CD14-positive monocyte (primary cell): ENCODE results near the gene ADAMTS8. TPM values are rescaled to one million over a fixed set of nuclear protein-coding genes. Genes with fewer than 3 reads are reported as not detected.

Experiments used
- DNase-seq, 3 donors: peaks; one replicate each; pipeline ENCODE4 v3.0.0-alpha.2; 2011 to 2022
- H2AFZ ChIP-seq: 2 replicates; pipeline ENCODE4 v1.6.0; 2012; ENCODE audit warnings: mild to moderate bottlenecking, low read depth, low read length, inconsistent platforms; ENCODE audit not compliant: insufficient read depth, poor library complexity, severe bottlenecking
- H3K27ac ChIP-seq, 2 donors: 1 replicate in 1 of 2; 2 replicates in 1 of 2; pipeline ENCODE4 v1.5.1; 2012 to 2013; ENCODE audit warnings: low read length in 2 of 2, control low read depth in 1 of 2, inconsistent platforms in 1 of 2, low read depth in 1 of 2, mild to moderate bottlenecking in 1 of 2
- H3K27me3 ChIP-seq, 2 donors: one replicate each; pipeline versions ENCODE4 v1.6.0 to v1.6.1; 2011 to 2013; ENCODE audit warnings: low read length in 2 of 2; ENCODE audit not compliant: control insufficient read depth in 2 of 2, insufficient read depth in 2 of 2
- H3K36me3 ChIP-seq, 2 donors: replicated peaks in 1 of 2; 1 replicate in 1 of 2; 2 replicates in 1 of 2; pipeline versions ENCODE4 v1.5.1 to v1.6.1; 2012 to 2013; ENCODE audit warnings: low read length in 2 of 2, control low read depth in 1 of 2, inconsistent platforms in 1 of 2, mild to moderate bottlenecking in 1 of 2; ENCODE audit not compliant: insufficient read depth in 2 of 2, control insufficient read depth in 1 of 2
- H3K4me1 ChIP-seq, 2 donors: 1 replicate in 1 of 2; 2 replicates in 1 of 2; pipeline versions ENCODE4 v1.5.1 to v1.6.1; 2012 to 2013; ENCODE audit warnings: low read length in 2 of 2, control low read depth in 1 of 2, inconsistent platforms in 1 of 2, mild to moderate bottlenecking in 1 of 2, moderate library complexity in 1 of 2; ENCODE audit not compliant: insufficient read depth in 2 of 2, control insufficient read depth in 1 of 2
- H3K4me2 ChIP-seq: replicated peaks from 2 replicates; pipeline ENCODE3; 2012; ENCODE audit warnings: low read length, moderate library complexity, mild to moderate bottlenecking; ENCODE audit not compliant: poor library complexity, severe bottlenecking; ENCODE audit errors: extremely low read depth
- H3K4me3 ChIP-seq, 3 experiments: fragments of 200-600 bp in 1 of 3; sonication (generic) in 1 of 3; replicated peaks in 1 of 3; 1 replicate in 2 of 3; 2 replicates in 1 of 3; pipeline ENCODE4 v1.5.1; 2011 to 2013; ENCODE audit warnings: low read length in 3 of 3, mild to moderate bottlenecking in 3 of 3, control low read depth in 2 of 3, low read depth in 2 of 3, inconsistent platforms in 1 of 3, moderate library complexity in 1 of 3
- H3K79me2 ChIP-seq: 2 replicates; pipeline ENCODE4 v1.6.0; 2012; ENCODE audit warnings: mild to moderate bottlenecking, control low read depth, inconsistent platforms, low read length, moderate library complexity; ENCODE audit not compliant: insufficient read depth
- H3K9ac ChIP-seq: 2 replicates; pipeline ENCODE4 v1.6.0; 2017; ENCODE audit warnings: low read length, mild to moderate bottlenecking; ENCODE audit not compliant: insufficient read depth, poor library complexity, severe bottlenecking
- H3K9me3 ChIP-seq, 2 donors: replicated peaks in 1 of 2; 1 replicate in 1 of 2; 2 replicates in 1 of 2; pipeline versions ENCODE4 v1.5.1 to v1.6.1; 2012 to 2013; ENCODE audit warnings: low read length in 2 of 2, control low read depth in 1 of 2; ENCODE audit not compliant: control insufficient read depth in 1 of 2, insufficient read depth in 1 of 2
- H4K20me1 ChIP-seq: 2 replicates; pipeline ENCODE4 v1.6.0; 2012; ENCODE audit warnings: mild to moderate bottlenecking, low read length, control low read depth, moderate library complexity; ENCODE audit not compliant: insufficient read depth
- H3K27ac Mint-ChIP-seq, 7 donors: one replicate each; pipeline ENCODE4 v1.8.0; 2020; ENCODE audit warnings: mild to moderate bottlenecking in 7 of 7, mixed read lengths in 7 of 7, moderate library complexity in 6 of 7, inconsistent platforms in 2 of 7
- H3K27me3 Mint-ChIP-seq, 3 donors: one replicate each; pipeline ENCODE4 v1.8.0; 2021 to 2022; ENCODE audit warnings: low read depth in 3 of 3, mild to moderate bottlenecking in 3 of 3, mixed read lengths in 3 of 3, moderate library complexity in 3 of 3, inconsistent platforms in 1 of 3
- H3K36me3 Mint-ChIP-seq, 2 donors: one replicate each; pipeline ENCODE4 v1.8.0; 2020; ENCODE audit warnings: mixed read lengths in 2 of 2, inconsistent platforms in 1 of 2, mild to moderate bottlenecking in 1 of 2
- H3K4me1 Mint-ChIP-seq: one replicate; pipeline ENCODE4 v1.8.0; 2020; ENCODE audit warnings: mild to moderate bottlenecking, mixed read lengths
- H3K4me3 Mint-ChIP-seq, 2 donors: one replicate each; pipeline ENCODE4 v1.8.0; 2020; ENCODE audit warnings: mild to moderate bottlenecking in 2 of 2, mixed read lengths in 2 of 2, moderate library complexity in 1 of 2
- H3K9me3 Mint-ChIP-seq, 7 donors: one replicate each; pipeline ENCODE4 v1.8.0; 2020 to 2022; ENCODE audit warnings: mixed read lengths in 7 of 7, mild to moderate bottlenecking in 6 of 7, moderate library complexity in 6 of 7, inconsistent platforms in 2 of 7
- CTCF ChIP-seq: fragments of 200-600 bp; IDR thresholded peaks from one replicate; pipeline ENCODE4 v1.8.0; 2022; ENCODE audit warnings: antibody characterized with exemption, mild to moderate bottlenecking
- WGBS: methylation state at CpG from one replicate; pipeline ENCODE4 v1.1.5; 2013; ENCODE audit warnings: missing lambda C conversion rate; ENCODE audit not compliant: insufficient coverage; 5-methylcytosine and 5-hydroxymethylcytosine counted together
- intact Hi-C, 2 donors: fragments of 100-400 bp; cut with micrococcal nuclease; formaldehyde crosslinking; loops; one replicate each; pipeline versions ENCODE4 v1.15.0 to v1.15.1; 2023
- polyA plus RNA-seq, 3 donors: library from polyadenylated mRNA; depleted of rRNA in 1 of 3; unstranded in 2 of 3; stranded (reverse) in 1 of 3; fragments of 300-500 nt in 2 of 3; fragments of >200 nt in 1 of 3; fragmentation: Illumina TruSeq in 2 of 3; gene quantifications; 1 replicate in 2 of 3; 2 replicates in 1 of 3; pipeline ENCODE4 v1.2.3, GENCODE V29; 2012 to 2021

The ADAMTS8 gene
- polyA plus RNA-seq, 3 donors = not detected

- intact Hi-C loops = no loop called here
- Histone ChIP-seq H2AFZ (no peak overlapping the region), H3K4me1 (no peaks in the 10 kb centered on the region), H3K27me3 (no peaks in the 10 kb centered on the region), H3K27ac (no peak overlapping the region), H4K20me1 (no peaks in the 10 kb centered on the region), H3K4me3 (no peak overlapping the region), H3K4me2 (no peak overlapping the region), H3K36me3 (no peaks in the 10 kb centered on the region), H3K9ac (no peak overlapping the region), H3K9me3 (no peaks in the 10 kb centered on the region), H3K79me2 (no peaks in the 10 kb centered on the region)
- DNase-seq = no peak
- no peaks in the 10 kb centered on the region for H3K36me3 Mint-ChIP-seq
- peaks cover 3 to 20% (median 15%) of the 10 kb centered on the region in 3 donors for H3K27me3 Mint-ChIP-seq
- H3K9me3 Mint-ChIP-seq = peaks cover 0 to 2% (median 0%) of the 10 kb centered on the region in 7 donors
- WGBS = 87% methylated on average over 7 of the region's 8 CpGs
- no peak for TF ChIP-seq CTCF
- H3K27ac Mint-ChIP-seq = no peak overlapping the region
- no peak overlapping the region for H3K4me3 Mint-ChIP-seq
- H3K4me1 Mint-ChIP-seq = no peaks in the 10 kb centered on the region
Observed at GRCh38 chr11:130408901-130409300, 19.5 kb downstream of the ADAMTS8 start.

- Histone ChIP-seq H3K27ac (no peak overlapping the region), H3K4me1 (no peaks in the 10 kb centered on the region), H3K9me3 (no peaks in the 10 kb centered on the region), H3K4me3 (no peak overlapping the region), H4K20me1 (no peaks in the 10 kb centered on the region), H3K79me2 (no peaks in the 10 kb centered on the region), H3K4me2 (no peak overlapping the region), H3K36me3 (no peaks in the 10 kb centered on the region), H3K27me3 (no peaks in the 10 kb centered on the region), H2AFZ (no peak overlapping the region), H3K9ac (no peak overlapping the region)
- H3K4me1 Mint-ChIP-seq = no peaks in the 10 kb centered on the region
- H3K9me3 Mint-ChIP-seq = peaks cover 0 to 2% (median 0%) of the 10 kb centered on the region in 7 donors
- H3K4me3 Mint-ChIP-seq = no peak overlapping the region
- TF ChIP-seq CTCF = no peak
- H3K27ac Mint-ChIP-seq = peak overlapping the region in 1 of 7 donors; percentile 39
- peaks cover 4 to 16% (median 11%) of the 10 kb centered on the region in 3 donors for H3K27me3 Mint-ChIP-seq
- intact Hi-C loops = no loop called here
- DNase-seq = no peak
- WGBS = 90% methylated on average over 13 of the region's 18 CpGs
- no peaks in the 10 kb centered on the region for H3K36me3 Mint-ChIP-seq
Observed at GRCh38 chr11:130408401-130408890, 20.0 kb downstream of the ADAMTS8 start.
